BJ (cell line): ENCODE results near the gene MAP3K12. TPM values are rescaled to one million over a fixed set of nuclear protein-coding genes. Genes with fewer than 3 reads are reported as not detected.
"Not testable (repeated sequence)": the region's sequence is repeated elsewhere in the genome, so short reads cannot be mapped to it uniquely, and the experiment has no call there.

Experiments
- CTCF ChIA-PET: fragments of 350-600 bp; formaldehyde crosslinking; extraction: SDS; loops from one replicate; lab custom pipeline; 2021; ENCODE audit warnings: antibody characterized with exemption, inconsistent platforms; lab: Yijun Ruan, JAX
- POLR2A ChIA-PET: fragments of 300-600 bp; sonication (Branson Sonifier 250); formaldehyde crosslinking; extraction: SDS; loops from one replicate; lab custom pipeline; 2021; ENCODE audit warnings: antibody characterized with exemption; lab: Charles Lee
- DNase-seq: peaks from one replicate; pipeline ENCODE4 v3.0.0-alpha.2; 2011; ENCODE audit warnings: low read depth
- H3K27me3 ChIP-seq: 2 replicates; pipeline ENCODE4 v1.6.0; 2011; ENCODE audit warnings: low read length; ENCODE audit not compliant: control insufficient read depth, insufficient read depth
- H3K36me3 ChIP-seq: 2 replicates; pipeline ENCODE4 v1.5.1; 2011; ENCODE audit warnings: low read length; ENCODE audit not compliant: control insufficient read depth, insufficient read depth
- H3K4me3 ChIP-seq: 2 replicates; pipeline ENCODE4 v1.5.1; 2011; ENCODE audit warnings: low read depth, mild to moderate bottlenecking, control low read depth, low read length
- polyA plus RNA-seq: library from polyadenylated mRNA; depleted of rRNA; stranded (reverse); fragments of >200 nt; gene quantifications from 2 replicates; pipeline ENCODE4 v1.2.3, GENCODE V29; 2011
- TF ChIP-seq, protein P1 (sequence below): IDR thresholded peaks from 2 replicates; pipeline ENCODE4 v1.5.1; 2011; ENCODE audit warnings: low read depth, mild to moderate bottlenecking, control low read depth, inconsistent platforms, low read length, moderate library complexity; ENCODE audit not compliant: insufficient read depth

Gene MAP3K12
- polyA plus RNA-seq, 1 experiment, result 61.2 TPM

DNA sequence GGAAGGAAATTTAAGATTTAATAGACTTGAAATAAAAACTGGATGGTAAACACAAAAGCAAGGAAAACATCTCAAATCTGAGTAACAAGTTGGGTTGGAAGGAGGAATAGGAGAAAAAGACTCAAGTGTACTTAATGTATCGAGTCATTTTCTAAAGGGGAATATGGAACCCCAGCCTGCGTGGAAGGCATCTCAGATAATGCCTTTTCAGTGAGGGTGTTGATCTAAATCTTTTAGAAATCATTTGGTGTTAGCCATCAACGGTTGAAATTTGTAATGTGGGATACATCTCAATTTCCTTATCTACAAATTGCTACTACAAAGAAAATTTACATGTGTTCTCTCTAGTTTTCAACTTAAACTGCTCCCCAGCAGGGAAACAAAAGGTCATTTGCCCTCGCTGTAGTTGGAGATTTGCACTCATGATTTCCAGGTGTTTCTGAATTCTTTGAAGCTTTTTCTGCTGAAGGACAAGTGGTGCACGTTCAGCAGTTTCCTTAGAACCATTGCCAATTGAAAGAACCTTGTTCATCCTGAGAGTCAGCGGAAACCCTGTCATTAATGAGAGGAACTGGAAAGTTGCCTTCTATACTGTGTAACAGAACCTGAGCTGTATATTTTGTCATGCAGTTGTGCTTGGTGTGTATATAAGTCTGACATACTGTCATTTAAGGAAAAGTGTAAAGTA is 45.2 kb downstream of the MAP3K12 start:
- TF ChIP-seq, protein P1, sequence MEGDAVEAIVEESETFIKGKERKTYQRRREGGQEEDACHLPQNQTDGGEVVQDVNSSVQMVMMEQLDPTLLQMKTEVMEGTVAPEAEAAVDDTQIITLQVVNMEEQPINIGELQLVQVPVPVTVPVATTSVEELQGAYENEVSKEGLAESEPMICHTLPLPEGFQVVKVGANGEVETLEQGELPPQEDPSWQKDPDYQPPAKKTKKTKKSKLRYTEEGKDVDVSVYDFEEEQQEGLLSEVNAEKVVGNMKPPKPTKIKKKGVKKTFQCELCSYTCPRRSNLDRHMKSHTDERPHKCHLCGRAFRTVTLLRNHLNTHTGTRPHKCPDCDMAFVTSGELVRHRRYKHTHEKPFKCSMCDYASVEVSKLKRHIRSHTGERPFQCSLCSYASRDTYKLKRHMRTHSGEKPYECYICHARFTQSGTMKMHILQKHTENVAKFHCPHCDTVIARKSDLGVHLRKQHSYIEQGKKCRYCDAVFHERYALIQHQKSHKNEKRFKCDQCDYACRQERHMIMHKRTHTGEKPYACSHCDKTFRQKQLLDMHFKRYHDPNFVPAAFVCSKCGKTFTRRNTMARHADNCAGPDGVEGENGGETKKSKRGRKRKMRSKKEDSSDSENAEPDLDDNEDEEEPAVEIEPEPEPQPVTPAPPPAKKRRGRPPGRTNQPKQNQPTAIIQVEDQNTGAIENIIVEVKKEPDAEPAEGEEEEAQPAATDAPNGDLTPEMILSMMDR, result no peak
- H3K4me3 ChIP-seq, result peak overlapping the region; percentile 97
- ChIA-PET CTCF (interaction anchor here (0.9 to 1.3 kb wide), 4 partner anchors 19 to 54 kb away, joined by 3 to 5 read pairs (median 4); no protein-coding TSS in a partner anchor), POLR2A (interaction anchor here (0.7 kb wide), 1 partner anchor 56 kb away, joined by 4 read pairs; no protein-coding TSS in a partner anchor)
- H3K27me3 ChIP-seq, result no peaks in the 10 kb centered on the region
- no peak for DNase-seq
- peaks cover 18% of the 10 kb centered on the region for H3K36me3 ChIP-seq

GRCh38 chr12:53452159-53453077 is 46.8 kb downstream of the MAP3K12 start:
- TF ChIP-seq, protein P1, result peak; percentile 41
- Histone ChIP-seq H3K27me3 (no peaks in the 10 kb centered on the region), H3K36me3 (peaks cover 14% of the 10 kb centered on the region), H3K4me3 (peak overlapping the region; percentile 97)
- DNase-seq, result peak; percentile 29
- CTCF ChIA-PET, result interaction anchor here (0.8 to 1.3 kb wide), 4 partner anchors 9 to 56 kb away, joined by 3 to 5 read pairs (median 4); no protein-coding TSS in a partner anchor
- POLR2A ChIA-PET, result interaction anchor here (0.7 kb wide), 1 partner anchor 54 kb away, joined by 6 read pairs; no protein-coding TSS in a partner anchor

GRCh38 chr12:53451661-53452158 is 47.5 kb downstream of the MAP3K12 start, which contains the start of gene PCBP2:
TSS of gene PCBP2 (plus strand) at chr12:53452102. CDS start at chr12:53454801, 2,699 bp downstream.
- Histone ChIP-seq H3K27me3 (no peaks in the 10 kb centered on the region), H3K4me3 (peak within 1 kb of the TSS; percentile 97), H3K36me3 (peaks cover 9% of the 10 kb centered on the region)
- DNase-seq, result peak; percentile 94
- TF ChIP-seq, protein P1, result peak; percentile 92
- ChIA-PET POLR2A (no interaction called here), CTCF (interaction anchor here (1.8 kb wide), 1 partner anchor 126 kb away, joined by 5 read pairs; no protein-coding TSS in a partner anchor)

DNA sequence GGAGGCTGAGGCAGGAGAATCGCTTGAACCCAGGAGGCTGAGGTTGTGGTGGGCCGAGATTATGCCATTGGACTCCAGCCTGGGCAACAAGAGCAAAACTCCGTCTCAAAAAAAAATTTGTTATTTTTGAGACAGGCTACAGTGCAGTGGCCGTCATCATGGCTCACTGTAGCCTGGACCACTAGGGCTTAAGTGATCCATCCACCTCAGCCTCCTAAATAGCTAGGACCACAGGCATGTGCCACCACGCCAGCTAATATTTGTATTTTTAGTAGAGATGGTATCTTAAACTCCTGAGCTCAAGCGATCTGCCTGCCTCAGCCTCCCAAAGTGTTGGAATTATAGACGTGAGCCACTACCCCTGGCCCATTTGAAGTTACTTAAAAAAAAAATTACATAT is 48.3 kb downstream of the MAP3K12 start:
- no peak for DNase-seq
- TF ChIP-seq, protein P1, result no peak
- ChIA-PET CTCF (interaction anchor here (0.5 to 1.8 kb wide), 3 partner anchors 26 to 126 kb away, joined by 3 to 5 read pairs (median 3); no protein-coding TSS in a partner anchor), POLR2A (no interaction called here)
- H3K36me3 ChIP-seq, result peaks cover 7% of the 10 kb centered on the region
- no peaks in the 10 kb centered on the region for H3K27me3 ChIP-seq
- no peak overlapping the region for H3K4me3 ChIP-seq

DNA sequence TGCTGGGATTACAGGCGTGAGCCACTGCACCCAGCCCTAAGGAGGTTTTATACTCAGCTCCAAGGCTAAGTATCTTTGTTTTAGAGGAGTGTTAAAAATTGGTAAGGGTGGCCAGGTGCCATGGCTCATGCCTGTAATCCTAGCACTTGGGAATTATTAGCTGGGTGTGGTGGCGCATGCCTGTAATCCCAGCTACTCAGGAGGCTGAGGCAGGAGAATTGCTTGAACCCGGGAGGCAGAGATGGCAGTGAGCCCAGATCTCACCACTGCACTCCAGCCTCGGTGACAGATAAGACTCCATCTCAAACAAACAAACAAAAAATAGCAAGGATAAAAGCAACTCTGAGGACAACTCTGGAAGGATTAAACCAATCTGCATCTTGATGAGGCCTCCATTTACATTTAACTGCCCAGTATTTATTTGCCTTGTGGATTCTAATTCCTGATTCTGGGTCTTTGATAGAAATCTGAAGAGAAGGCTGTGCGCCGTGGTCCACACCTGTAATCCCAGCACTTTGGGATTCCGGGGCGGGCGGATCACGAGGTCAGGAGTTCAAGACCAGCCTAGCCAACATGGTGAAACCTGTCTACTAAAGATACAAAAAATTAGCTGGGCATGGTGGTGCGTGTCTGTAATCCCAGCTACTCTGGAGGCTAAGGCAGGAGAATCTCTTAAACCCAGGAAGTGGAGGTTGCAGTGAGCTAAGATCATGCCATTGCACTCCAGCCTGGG is 54.5 kb downstream of the MAP3K12 start:
- H3K27me3 ChIP-seq, POLR2A ChIA-PET, H3K4me3 ChIP-seq, H3K36me3 ChIP-seq, DNase-seq: not testable (repeated sequence)
- CTCF ChIA-PET, result interaction anchor here (0.9 kb wide), 1 partner anchor 24 kb away, joined by 4 read pairs; no protein-coding TSS in a partner anchor
